K562 (cell line): Measurements from ENCODE around the gene PEAR1. TPM values are rescaled to one million over a fixed set of nuclear protein-coding genes. Genes with fewer than 3 reads are reported as not detected.

Experiments used
- CBFA2T2 ChIP-seq: fragments of 450-650 bp; conservative IDR thresholded peaks from 2 replicates; pipeline ENCODE4 v1.6.1; 2017; ENCODE audit warnings: mild to moderate bottlenecking
- CBFA2T3 ChIP-seq: fragments of 450-650 bp; IDR thresholded peaks from 2 replicates; pipeline ENCODE4 v1.6.1; 2017
- CBX8 ChIP-seq: fragments of 200-600 bp; sonication (generic); IDR thresholded peaks from 2 replicates; pipeline ENCODE4 v1.6.1; 2012; ENCODE audit warnings: borderline replicate concordance, mixed run types, low read depth, mild to moderate bottlenecking, moderate library complexity, mixed read lengths, low read length, control low read depth, inconsistent platforms; ENCODE audit not compliant: poor library complexity, severe bottlenecking; ENCODE audit errors: extremely low read depth
- CTBP1 ChIP-seq: fragments of 450-650 bp; IDR thresholded peaks from 2 replicates; pipeline ENCODE4 v1.6.1; 2016; ENCODE audit warnings: borderline replicate concordance
- DPF2 ChIP-seq: fragments of 450-650 bp; IDR thresholded peaks from 2 replicates; pipeline ENCODE4 v1.6.1; 2016
- ESRRA ChIP-seq: fragments of 450-650 bp; IDR thresholded peaks from 2 replicates; pipeline ENCODE4 v1.6.1; 2014; ENCODE audit warnings: low read depth, mild to moderate bottlenecking, moderate library complexity, borderline replicate concordance
- FOXK2 ChIP-seq, 2 experiments: fragments of 450-650 bp; IDR thresholded peaks in 1 of 2; conservative IDR thresholded peaks in 1 of 2; 2 replicates each; pipeline ENCODE4 v1.6.1; 2016; ENCODE audit warnings: low read depth in 2 of 2, mild to moderate bottlenecking in 1 of 2
- MAFG ChIP-seq: fragments of 450-650 bp; conservative IDR thresholded peaks from 2 replicates; pipeline ENCODE4 v1.6.1; 2016; ENCODE audit warnings: missing genetic modification characterization, missing compliant biosample characterization
- MEIS2 ChIP-seq: fragments of 450-650 bp; IDR thresholded peaks from 2 replicates; pipeline ENCODE4 v1.6.1; 2014; ENCODE audit warnings: mild to moderate bottlenecking; ENCODE audit not compliant: partially characterized antibody
- MTA1 ChIP-seq: fragments of 450-650 bp; IDR thresholded peaks from 2 replicates; pipeline ENCODE4 v1.6.1; 2017; ENCODE audit warnings: borderline replicate concordance
- MTA2 ChIP-seq: fragments of 450-650 bp; IDR thresholded peaks from 2 replicates; pipeline ENCODE4 v1.6.1; 2016; ENCODE audit warnings: low read depth
- NFIC ChIP-seq: fragments of 450-650 bp; IDR thresholded peaks from 2 replicates; pipeline ENCODE4 v1.6.1; 2017; ENCODE audit warnings: mild to moderate bottlenecking, inconsistent platforms
- POLR3G ChIP-seq: IDR thresholded peaks from 2 replicates; pipeline ENCODE4 v1.6.1; 2011; ENCODE audit not compliant: insufficient read length, insufficient replicate concordance; ENCODE audit errors: extremely low read depth
- PRPF4 ChIP-seq: fragments of 200-400 bp; formaldehyde crosslinking; IDR thresholded peaks from one replicate; pipeline ENCODE4 v1.6.1; 2017; ENCODE audit warnings: low read length, low read depth, mild to moderate bottlenecking; ENCODE audit not compliant: insufficient read depth, poor library complexity, severe bottlenecking
- RAD51 ChIP-seq: fragments of 450-650 bp; IDR thresholded peaks from 2 replicates; pipeline ENCODE4 v1.7.1; 2016; ENCODE audit warnings: low read depth, mild to moderate bottlenecking, borderline replicate concordance
- RBM25 ChIP-seq: fragments of 200-400 bp; formaldehyde crosslinking; IDR thresholded peaks from 2 replicates; pipeline ENCODE4 v1.6.1; 2018; ENCODE audit warnings: low read length, low read depth, moderate library complexity; ENCODE audit not compliant: severe bottlenecking
- SMARCE1 ChIP-seq: fragments of 450-650 bp; IDR thresholded peaks from 2 replicates; pipeline ENCODE4 v1.7.1; 2016; ENCODE audit warnings: mild to moderate bottlenecking
- TCF3 ChIP-seq: sonication (generic); formaldehyde crosslinking; IDR thresholded peaks from 2 replicates; pipeline ENCODE4 v1.4.0; 2020; ENCODE audit warnings: mild to moderate bottlenecking, missing genetic modification reagents
- ZEB2 ChIP-seq: fragments of 450-650 bp; IDR thresholded peaks from 2 replicates; pipeline ENCODE4 v1.6.1; 2016
- ZNF785 ChIP-seq: fragments of 250-450 bp; sonication (Bioruptor Pico); IDR thresholded peaks from 2 replicates; pipeline ENCODE4 v1.4.0; 2020; ENCODE audit warnings: mild to moderate bottlenecking
- polyA plus RNA-seq, 8 experiments: library from polyadenylated mRNA; depleted of rRNA in 4 of 8; stranded (reverse) in 5 of 8; unstranded in 3 of 8; fragments of >200 nt; fragmentation: Nextera tagmentation in 2 of 8; fragmentation: Illumina TruSeq in 1 of 8; extraction: Ambion mirVana in 2 of 8; extraction: Trizol in 1 of 8; gene quantifications; 2 replicates each; pipeline versions ENCODE4 v1.2.1 to v1.2.3, GENCODE V29; 2011 to 2014; ENCODE audit warnings: inconsistent platforms in 1 of 8, missing spikeins in 1 of 8
- total RNA-seq, 7 experiments: library from RNA; depleted of rRNA in 6 of 7; stranded (reverse); fragments of >200 nt in 6 of 7; fragmentation: Illumina TruSeq in 2 of 7; extraction: Trizol in 2 of 7; gene quantifications; 2 replicates each; pipeline versions ENCODE4 v1.2.1 to v1.2.3, GENCODE V29; 2011 to 2021; ENCODE audit warnings: low replicate concordance in 1 of 7
- TF ChIP-seq, protein P1 (sequence below): sonication (generic); IDR thresholded peaks from 2 replicates; pipeline ENCODE4 v1.6.1; 2016
- TF ChIP-seq, protein P2 (sequence below): fragments of 450-650 bp; conservative IDR thresholded peaks from 2 replicates; pipeline ENCODE4 v1.6.1; 2016; ENCODE audit warnings: missing genetic modification characterization, low read depth, mild to moderate bottlenecking, control low read depth, missing compliant biosample characterization
- TF ChIP-seq, protein P3 (sequence below): sonication (generic); formaldehyde crosslinking; IDR thresholded peaks from 2 replicates; pipeline ENCODE4 v1.8.0; 2023; ENCODE audit warnings: mild to moderate bottlenecking, missing genetic modification reagents
- TF ChIP-seq, protein P4 (sequence below): sonication (generic); formaldehyde crosslinking; IDR thresholded peaks from 2 replicates; pipeline ENCODE4 v1.8.1; 2023; ENCODE audit warnings: mild to moderate bottlenecking, missing genetic modification reagents

Gene PEAR1
- total and polyA plus RNA-seq, 9 of the 15 experiments (the other 6 are each of a cell fraction or from before 2014, with no cell fraction given) = 0.87 to 13.9 (median 6.1) TPM

DNA sequence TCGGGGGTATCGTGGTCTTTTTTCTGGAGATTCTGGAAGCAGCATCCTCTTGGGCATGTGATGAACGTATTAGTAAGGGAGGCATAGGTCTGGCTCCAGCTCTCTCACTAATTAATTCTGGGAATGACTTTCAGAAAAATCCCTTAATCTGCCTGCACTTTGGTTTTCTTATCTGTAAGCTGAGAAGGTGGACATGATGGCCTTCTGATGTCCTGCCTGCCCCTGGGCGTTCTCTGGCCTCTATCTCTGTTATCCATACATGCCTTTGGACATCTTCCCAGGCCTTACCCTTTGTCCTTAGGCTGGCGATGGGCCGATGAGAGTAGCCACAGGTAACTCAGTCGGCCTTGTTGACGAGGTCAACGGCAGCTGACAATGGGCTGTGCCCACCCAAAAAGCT is 24.1 kb upstream of the PEAR1 start (continued):
- peak; percentile 21 for TF ChIP-seq MAFG
- TF ChIP-seq, protein P1, sequence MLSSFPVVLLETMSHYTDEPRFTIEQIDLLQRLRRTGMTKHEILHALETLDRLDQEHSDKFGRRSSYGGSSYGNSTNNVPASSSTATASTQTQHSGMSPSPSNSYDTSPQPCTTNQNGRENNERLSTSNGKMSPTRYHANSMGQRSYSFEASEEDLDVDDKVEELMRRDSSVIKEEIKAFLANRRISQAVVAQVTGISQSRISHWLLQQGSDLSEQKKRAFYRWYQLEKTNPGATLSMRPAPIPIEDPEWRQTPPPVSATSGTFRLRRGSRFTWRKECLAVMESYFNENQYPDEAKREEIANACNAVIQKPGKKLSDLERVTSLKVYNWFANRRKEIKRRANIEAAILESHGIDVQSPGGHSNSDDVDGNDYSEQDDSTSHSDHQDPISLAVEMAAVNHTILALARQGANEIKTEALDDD = no peak
- TF ChIP-seq, protein P2, sequence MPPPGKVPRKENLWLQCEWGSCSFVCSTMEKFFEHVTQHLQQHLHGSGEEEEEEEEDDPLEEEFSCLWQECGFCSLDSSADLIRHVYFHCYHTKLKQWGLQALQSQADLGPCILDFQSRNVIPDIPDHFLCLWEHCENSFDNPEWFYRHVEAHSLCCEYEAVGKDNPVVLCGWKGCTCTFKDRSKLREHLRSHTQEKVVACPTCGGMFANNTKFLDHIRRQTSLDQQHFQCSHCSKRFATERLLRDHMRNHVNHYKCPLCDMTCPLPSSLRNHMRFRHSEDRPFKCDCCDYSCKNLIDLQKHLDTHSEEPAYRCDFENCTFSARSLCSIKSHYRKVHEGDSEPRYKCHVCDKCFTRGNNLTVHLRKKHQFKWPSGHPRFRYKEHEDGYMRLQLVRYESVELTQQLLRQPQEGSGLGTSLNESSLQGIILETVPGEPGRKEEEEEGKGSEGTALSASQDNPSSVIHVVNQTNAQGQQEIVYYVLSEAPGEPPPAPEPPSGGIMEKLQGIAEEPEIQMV (tag) = no peak
- peak; percentile 40; the same call in 1 of the 2 replicates for TF ChIP-seq SMARCE1
- peak; percentile 81 for TF ChIP-seq TCF3 (CRISPR knock-in tag)
- peak; percentile 65 for TF ChIP-seq CBFA2T2
- TF ChIP-seq DPF2 = peak; percentile 51; the same call in 1 of the 2 replicates
- TF ChIP-seq ZNF785 (CRISPR knock-in tag) = no peak
- peak; percentile 30 for TF ChIP-seq MEIS2
- TF ChIP-seq RAD51 = no peak
- TF ChIP-seq CBFA2T3 = peak; percentile 76
- TF ChIP-seq MTA2 = peak; percentile 46; the same call in 1 of the 2 replicates
- TF ChIP-seq FOXK2 (conservative IDR thresholded peaks at IDR 0.05 in 1 of 2, IDR thresholded peaks at IDR 0.05 in 1 of 2; ENCODE audit: low read depth in 2 of 2) = no peak
- peak; percentile 26; the same call in 1 of the 2 replicates for TF ChIP-seq MTA1
- no peak for TF ChIP-seq CBX8
- peak; percentile 74 for TF ChIP-seq NFIC
- TF ChIP-seq, protein P3, sequence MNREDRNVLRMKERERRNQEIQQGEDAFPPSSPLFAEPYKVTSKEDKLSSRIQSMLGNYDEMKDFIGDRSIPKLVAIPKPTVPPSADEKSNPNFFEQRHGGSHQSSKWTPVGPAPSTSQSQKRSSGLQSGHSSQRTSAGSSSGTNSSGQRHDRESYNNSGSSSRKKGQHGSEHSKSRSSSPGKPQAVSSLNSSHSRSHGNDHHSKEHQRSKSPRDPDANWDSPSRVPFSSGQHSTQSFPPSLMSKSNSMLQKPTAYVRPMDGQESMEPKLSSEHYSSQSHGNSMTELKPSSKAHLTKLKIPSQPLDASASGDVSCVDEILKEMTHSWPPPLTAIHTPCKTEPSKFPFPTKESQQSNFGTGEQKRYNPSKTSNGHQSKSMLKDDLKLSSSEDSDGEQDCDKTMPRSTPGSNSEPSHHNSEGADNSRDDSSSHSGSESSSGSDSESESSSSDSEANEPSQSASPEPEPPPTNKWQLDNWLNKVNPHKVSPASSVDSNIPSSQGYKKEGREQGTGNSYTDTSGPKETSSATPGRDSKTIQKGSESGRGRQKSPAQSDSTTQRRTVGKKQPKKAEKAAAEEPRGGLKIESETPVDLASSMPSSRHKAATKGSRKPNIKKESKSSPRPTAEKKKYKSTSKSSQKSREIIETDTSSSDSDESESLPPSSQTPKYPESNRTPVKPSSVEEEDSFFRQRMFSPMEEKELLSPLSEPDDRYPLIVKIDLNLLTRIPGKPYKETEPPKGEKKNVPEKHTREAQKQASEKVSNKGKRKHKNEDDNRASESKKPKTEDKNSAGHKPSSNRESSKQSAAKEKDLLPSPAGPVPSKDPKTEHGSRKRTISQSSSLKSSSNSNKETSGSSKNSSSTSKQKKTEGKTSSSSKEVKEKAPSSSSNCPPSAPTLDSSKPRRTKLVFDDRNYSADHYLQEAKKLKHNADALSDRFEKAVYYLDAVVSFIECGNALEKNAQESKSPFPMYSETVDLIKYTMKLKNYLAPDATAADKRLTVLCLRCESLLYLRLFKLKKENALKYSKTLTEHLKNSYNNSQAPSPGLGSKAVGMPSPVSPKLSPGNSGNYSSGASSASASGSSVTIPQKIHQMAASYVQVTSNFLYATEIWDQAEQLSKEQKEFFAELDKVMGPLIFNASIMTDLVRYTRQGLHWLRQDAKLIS = no peak
- peak; percentile 70; the same call in 1 of the 2 replicates for TF ChIP-seq ZEB2
- peak; percentile 96 for TF ChIP-seq CTBP1
- no peak for TF ChIP-seq RBM25
- TF ChIP-seq, protein P4, sequence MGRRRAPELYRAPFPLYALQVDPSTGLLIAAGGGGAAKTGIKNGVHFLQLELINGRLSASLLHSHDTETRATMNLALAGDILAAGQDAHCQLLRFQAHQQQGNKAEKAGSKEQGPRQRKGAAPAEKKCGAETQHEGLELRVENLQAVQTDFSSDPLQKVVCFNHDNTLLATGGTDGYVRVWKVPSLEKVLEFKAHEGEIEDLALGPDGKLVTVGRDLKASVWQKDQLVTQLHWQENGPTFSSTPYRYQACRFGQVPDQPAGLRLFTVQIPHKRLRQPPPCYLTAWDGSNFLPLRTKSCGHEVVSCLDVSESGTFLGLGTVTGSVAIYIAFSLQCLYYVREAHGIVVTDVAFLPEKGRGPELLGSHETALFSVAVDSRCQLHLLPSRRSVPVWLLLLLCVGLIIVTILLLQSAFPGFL (CRISPR knock-in tag) = no peak
- no peak for TF ChIP-seq PRPF4
- TF ChIP-seq POLR3G = no peak
- TF ChIP-seq ESRRA = peak; percentile 67
